Raji (cell line): ENCODE data around the gene MYO7A.

Experiments
- POLR2A ChIP-seq: IDR thresholded peaks from 2 replicates; pipeline ENCODE4 v1.6.1; 2011; ENCODE audit warnings: low read depth, low read length, control low read depth; ENCODE audit not compliant: insufficient read depth

MYO7A gene

GRCh38 chr11:77187111-77187750, 59.2 kb downstream of the MYO7A start:
- no peak for TF ChIP-seq POLR2A

GRCh38 chr11:77187776-77188632, 60.0 kb downstream of the MYO7A start:
- TF ChIP-seq POLR2A = no peak

- no peak for TF ChIP-seq POLR2A
Observed at GRCh38 chr11:77188633-77189491, 60.8 kb downstream of the MYO7A start.

- no peak for TF ChIP-seq POLR2A
Observed at GRCh38 chr11:77189588-77190210, 61.7 kb downstream of the MYO7A start.

GRCh38 chr11:77190331-77191075, 62.5 kb downstream of the MYO7A start:
- TF ChIP-seq POLR2A = no peak

- TF ChIP-seq POLR2A = no peak
Observed at GRCh38 chr11:77191429-77191822, 63.4 kb downstream of the MYO7A start.

- no peak for TF ChIP-seq POLR2A
Observed at GRCh38 chr11:77191823-77192495, 63.9 kb downstream of the MYO7A start.

- TF ChIP-seq POLR2A = no peak
Observed at GRCh38 chr11:77193167-77193566, 65.1 kb downstream of the MYO7A start.

GRCh38 chr11:77193911-77194830, 66.1 kb downstream of the MYO7A start:
- no peak for TF ChIP-seq POLR2A

GRCh38 chr11:77195071-77195755, 67.2 kb downstream of the MYO7A start:
- TF ChIP-seq POLR2A = no peak

- no peak for TF ChIP-seq POLR2A
Observed at GRCh38 chr11:77196961-77197360, 68.9 kb downstream of the MYO7A start.

GRCh38 chr11:77197626-77198320, 69.7 kb downstream of the MYO7A start:
- no peak for TF ChIP-seq POLR2A

- no peak for TF ChIP-seq POLR2A
Observed at GRCh38 chr11:77198440-77198849, 70.4 kb downstream of the MYO7A start.
